Left kidney (tissue), 2 donors: ENCODE results near the gene ATP6V1D. TPM values are rescaled to one million over a fixed set of nuclear protein-coding genes. Genes with fewer than 3 reads are reported as not detected.
"Not testable (repeated sequence)": the region's sequence is repeated elsewhere in the genome, so short reads cannot be mapped to it uniquely, and the experiment has no call there.

Source experiments
- DNase-seq: peaks from one replicate; pipeline ENCODE4 v3.0.0-alpha.2; 2013
- polyA plus RNA-seq: library from polyadenylated mRNA; unstranded; fragments of 120-200 nt; gene quantifications from one replicate; pipeline ENCODE4 v1.2.1, GENCODE V29; 2013; ENCODE audit not compliant: insufficient read length

ATP6V1D gene
- polyA plus RNA-seq, 1 donor: 140 TPM

DNA sequence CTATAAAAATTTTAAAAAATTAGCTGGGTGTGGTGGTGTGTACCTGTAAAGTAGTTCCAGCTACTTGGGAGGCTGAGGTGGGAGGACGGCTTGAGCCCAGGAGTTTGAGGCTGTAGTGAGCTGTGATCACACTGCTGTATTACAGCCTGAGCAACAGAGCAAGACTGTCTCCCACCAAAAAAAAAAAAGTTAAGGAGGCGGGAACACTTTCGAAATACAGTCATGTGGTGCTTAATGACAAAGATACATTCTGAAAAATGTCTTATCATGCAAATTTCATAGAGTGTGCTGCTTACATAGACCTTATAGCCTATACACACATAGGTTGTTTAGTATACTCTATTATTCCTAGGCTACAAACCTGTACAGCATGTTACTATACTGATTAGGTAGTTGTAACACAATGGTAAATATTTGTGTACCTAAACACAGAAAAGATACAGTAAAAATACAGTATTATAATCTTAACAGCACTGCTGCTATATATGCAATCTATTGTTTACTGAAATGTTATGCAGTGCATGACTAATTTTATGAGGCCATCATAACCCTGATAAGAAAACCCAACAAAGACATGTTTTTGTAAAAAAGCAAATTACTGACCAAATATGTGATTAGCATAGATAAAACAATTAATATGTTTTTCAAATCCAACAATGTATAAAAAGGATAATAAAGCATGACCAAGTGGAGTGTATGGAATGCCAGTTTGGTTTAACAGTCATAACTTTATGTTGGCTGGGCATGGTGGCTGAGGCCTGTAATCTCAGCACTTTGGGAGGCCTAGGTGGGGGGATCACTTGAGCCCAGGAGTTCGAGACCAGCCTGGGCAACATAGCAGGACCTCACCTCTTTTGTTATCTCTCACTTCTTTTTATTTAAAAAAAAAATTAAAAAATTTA is 11.9 kb upstream of the ATP6V1D start:
- no peak for DNase-seq

- no peak for DNase-seq
Measured at GRCh38 chr14:67370830-67371229, 11.2 kb upstream of the ATP6V1D start.

- DNase-seq: no peak
Measured at GRCh38 chr14:67365476-67365875, 5.9 kb upstream of the ATP6V1D start.

- DNase-seq: no peak
Measured at GRCh38 chr14:67360470-67361206, 1.0 kb upstream of the ATP6V1D start.

- DNase-seq: peak; percentile 3
Measured at GRCh38 chr14:67358924-67359774, 455 bp downstream of the ATP6V1D start.

GRCh38 chr14:67357969-67358354 is 1.6 kb downstream of the ATP6V1D start:
- no peak for DNase-seq

- DNase-seq: no peak
Measured at GRCh38 chr14:67357186-67357968, 2.2 kb downstream of the ATP6V1D start.

DNA sequence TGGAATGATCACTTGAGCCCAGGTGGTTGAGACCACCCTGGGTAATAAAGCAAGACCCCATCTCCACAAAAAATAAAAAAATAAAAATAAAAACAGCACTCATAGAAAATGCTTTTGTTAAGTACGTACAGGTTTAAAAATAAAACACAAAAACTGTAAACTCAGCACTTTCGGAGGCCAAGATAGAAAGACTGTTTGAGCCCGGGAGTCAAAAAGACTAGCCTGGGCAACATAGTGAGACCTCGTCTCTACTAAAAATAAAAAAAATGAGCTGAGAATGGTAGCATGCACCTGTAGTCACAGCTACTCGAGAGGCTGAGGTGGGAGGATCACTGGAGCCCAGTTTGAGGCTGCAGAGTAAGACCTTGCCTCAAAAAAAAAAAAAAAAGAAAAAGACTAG is 7.5 kb downstream of the ATP6V1D start:
- DNase-seq: no peak

DNA sequence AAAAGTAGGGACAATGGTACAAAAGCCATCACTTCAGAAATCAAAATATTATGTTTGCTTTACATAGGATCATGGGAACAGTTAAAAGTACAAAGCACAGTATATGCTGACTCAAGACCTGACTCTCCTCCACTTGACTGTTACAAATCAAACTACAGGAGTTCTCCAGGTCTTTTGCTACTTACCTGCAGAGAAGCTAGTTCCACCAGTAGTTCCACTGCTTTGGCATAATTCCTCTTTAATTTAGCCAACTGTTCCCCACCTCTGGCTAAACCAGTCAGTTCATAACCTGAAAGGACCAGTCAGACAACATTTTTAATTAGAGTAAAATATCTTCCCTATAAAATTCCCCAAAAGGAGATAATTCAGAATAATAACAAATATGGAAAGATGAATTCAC is 14.0 kb downstream of the ATP6V1D start:
- DNase-seq: no peak

- no peak for DNase-seq
Measured at GRCh38 chr14:67343601-67344230, 15.9 kb downstream of the ATP6V1D start.

- DNase-seq: not testable (repeated sequence)
Measured at GRCh38 chr14:67341231-67341630, 18.4 kb downstream of the ATP6V1D start.

GRCh38 chr14:67335781-67336180 is 23.8 kb downstream of the ATP6V1D start:
- no peak for DNase-seq

DNA sequence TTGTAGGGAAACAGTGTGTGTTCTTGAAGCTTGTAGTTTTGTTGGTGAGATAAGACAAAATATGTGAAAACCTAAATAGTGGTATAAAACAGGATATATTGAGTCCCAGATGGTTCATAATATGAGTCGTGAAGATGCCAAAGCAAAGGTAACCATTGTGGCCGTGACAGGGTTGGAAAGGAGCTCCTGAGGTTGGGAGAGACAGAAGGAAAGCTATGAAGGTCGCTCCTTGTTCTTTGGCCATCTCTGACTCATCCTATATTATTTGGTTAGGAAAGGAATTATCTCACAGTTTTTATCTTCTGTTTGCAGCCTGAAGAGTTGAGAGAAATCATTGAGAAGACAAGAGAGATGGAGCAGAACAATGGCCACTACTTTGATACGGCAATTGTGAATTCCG is 27.1 kb downstream of the ATP6V1D start:
- no peak for DNase-seq

DNA sequence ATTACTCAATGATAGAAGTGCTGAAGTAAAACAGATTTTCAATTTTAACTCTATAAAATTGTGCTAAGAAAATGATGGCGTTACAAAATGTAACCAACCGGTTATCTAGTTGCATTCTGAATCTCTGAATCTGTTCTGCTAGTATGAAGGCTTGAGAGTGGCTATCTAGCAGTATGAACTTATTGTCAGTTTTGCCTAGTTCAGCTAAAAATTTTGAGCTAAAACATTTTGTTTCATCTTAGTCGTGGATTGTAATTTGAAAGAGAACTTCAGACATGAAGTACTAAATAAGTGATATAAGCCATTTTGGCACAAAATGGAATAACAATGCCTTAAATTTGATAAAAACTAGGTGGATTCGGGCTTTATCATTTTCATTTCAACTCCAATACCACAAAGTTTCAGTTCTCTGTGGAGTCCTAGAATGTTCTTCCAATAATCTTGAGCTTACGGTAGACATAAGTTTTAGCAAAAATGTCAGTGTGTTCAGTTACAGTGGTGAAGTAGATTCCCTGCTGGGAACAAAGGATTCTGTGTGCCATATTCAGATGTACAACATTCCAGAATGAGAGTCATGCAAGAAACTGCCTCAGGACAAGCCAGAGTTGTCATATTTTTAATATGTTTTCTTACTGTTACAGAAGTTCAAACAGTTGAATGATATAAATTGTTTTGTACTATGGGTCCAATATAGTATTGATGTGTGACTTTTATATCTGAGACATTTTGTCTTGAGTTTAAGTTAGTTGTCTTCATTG is 28.1 kb downstream of the ATP6V1D start:
- DNase-seq: no peak

GRCh38 chr14:67329666-67330065 is 29.9 kb downstream of the ATP6V1D start:
- DNase-seq: not testable (repeated sequence)

DNA sequence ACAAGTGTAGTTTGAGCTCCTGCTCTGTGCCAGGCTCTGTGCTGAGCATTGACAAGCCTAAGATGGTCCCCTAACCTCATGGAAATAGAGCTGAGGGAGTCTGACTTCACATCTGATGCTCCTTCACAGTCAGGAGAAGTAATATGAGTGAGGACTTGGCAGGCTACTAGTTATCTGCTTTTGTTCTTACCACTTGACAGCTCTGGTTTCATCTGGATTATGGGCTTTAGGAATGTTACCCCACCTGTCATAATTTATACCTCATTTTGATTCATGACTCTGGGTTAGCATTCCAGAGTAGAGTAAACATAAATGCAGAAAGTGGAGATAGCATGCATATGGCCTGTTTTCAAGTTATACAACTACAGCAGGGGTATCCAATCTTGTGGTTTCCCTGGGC is 40.5 kb downstream of the ATP6V1D start:
- DNase-seq: no peak

DNA sequence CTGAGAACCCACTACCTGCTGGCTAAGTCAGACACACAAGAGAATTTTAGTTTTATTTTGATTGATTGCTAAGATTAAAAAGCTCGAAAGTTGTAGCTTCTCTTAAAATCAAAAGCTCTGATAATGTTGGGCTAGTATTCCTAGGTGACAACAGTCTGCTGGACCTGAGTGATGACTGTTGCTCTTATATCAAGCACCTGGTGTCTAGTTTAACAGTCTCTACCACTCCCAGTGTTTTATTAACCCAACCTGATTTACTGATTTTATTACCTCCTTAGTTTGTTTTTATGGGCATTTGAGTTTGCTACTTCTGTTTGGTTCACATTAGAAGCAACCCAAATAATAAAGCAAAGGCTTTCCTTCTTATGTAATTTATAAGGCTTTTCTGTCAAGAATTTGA is 41.8 kb downstream of the ATP6V1D start:
- DNase-seq: no peak

GRCh38 chr14:67313153-67313552 is 46.5 kb downstream of the ATP6V1D start:
- DNase-seq: no peak

GRCh38 chr14:67311868-67312267 is 47.7 kb downstream of the ATP6V1D start:
- DNase-seq: no peak
